GM12873 (cell line): Measurements from ENCODE around the gene BMPR1B.

Experiments used
- TF ChIP-seq, protein P1 (sequence below): IDR thresholded peaks from 2 replicates; pipeline ENCODE4 v1.5.1; 2012; ENCODE audit warnings: low read depth, mild to moderate bottlenecking, moderate library complexity, low read length, control low read depth; ENCODE audit not compliant: insufficient read depth; ENCODE audit errors: missing control alignments

BMPR1B gene

DNA sequence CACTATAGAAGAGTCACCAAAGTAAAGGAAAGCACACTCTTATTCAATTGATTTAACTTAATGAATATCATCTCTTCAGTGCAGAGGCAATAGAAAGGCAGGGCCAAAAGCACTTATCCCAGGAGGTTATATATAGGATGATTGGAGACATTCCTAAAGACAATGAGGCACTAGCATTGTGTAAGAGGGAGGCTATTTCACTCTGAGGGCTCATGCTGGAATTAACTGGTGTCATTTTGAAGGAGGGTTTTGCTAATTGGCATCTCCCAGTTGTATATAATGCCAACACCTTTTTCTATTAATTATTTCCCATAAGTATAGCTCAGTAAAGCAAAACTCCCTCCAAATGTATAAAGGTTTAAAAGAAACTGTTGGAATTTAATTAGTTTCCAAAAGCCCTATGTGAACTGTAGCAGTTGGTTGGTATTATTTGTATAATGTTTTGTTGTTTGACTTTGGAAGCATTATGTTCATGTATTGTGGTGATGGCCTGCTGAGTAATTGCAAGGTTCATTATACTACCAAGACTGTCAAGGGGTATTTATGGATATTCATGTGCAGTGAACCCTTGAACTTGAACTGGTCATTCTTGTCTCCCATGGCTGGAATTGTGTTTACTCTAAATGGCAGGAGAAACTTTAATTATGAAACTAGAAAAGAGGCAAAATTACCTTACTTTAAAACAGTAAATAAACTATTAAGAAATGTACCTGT lies 270.3 kb downstream of the BMPR1B start:
- TF ChIP-seq, protein P1, sequence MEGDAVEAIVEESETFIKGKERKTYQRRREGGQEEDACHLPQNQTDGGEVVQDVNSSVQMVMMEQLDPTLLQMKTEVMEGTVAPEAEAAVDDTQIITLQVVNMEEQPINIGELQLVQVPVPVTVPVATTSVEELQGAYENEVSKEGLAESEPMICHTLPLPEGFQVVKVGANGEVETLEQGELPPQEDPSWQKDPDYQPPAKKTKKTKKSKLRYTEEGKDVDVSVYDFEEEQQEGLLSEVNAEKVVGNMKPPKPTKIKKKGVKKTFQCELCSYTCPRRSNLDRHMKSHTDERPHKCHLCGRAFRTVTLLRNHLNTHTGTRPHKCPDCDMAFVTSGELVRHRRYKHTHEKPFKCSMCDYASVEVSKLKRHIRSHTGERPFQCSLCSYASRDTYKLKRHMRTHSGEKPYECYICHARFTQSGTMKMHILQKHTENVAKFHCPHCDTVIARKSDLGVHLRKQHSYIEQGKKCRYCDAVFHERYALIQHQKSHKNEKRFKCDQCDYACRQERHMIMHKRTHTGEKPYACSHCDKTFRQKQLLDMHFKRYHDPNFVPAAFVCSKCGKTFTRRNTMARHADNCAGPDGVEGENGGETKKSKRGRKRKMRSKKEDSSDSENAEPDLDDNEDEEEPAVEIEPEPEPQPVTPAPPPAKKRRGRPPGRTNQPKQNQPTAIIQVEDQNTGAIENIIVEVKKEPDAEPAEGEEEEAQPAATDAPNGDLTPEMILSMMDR: no peak

DNA sequence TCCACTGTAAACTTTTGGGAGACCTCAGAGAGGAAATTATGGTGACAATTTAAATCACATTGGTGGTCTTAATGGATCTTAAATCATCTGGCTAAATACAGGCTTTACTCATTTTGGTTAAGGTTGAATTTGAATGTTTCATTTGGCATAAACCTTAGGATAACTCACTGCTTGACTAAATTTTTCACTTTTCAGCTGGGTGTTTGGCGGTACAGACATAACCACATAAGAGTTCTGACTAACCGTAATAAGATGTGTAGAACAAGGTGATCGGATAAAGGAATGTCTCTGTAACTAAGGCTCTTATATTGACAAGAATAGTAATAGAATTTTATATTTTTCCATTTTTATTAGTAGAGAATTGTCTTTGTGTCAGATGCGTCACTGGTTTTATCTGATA lies 281.0 kb downstream of the BMPR1B start:
- TF ChIP-seq, protein P1: no peak

DNA sequence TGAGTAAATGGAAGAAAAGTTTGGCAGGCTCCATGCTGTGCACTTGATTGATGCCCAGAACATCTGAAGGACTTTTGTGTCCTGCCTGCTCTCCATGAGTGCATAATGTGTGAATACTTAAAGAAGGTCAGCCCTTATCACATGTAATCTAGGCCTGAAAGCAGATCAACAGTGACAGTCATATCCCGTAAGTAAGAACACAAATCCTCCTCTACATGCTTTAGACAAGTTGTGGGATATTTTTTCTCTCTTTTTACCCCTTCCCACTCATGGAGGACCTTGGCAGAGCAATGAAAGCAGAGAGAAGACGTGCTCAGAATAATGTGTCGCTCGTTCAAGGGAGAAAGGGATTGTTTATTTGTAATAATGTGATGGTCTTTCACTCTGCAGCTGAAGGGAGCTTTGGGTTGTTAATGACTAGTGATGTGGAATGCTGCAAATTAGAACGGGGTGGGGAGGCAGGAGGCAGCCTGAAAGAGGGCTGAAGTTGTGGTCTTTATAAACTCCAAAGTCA lies 286.6 kb downstream of the BMPR1B start:
- TF ChIP-seq, protein P1: no peak

DNA sequence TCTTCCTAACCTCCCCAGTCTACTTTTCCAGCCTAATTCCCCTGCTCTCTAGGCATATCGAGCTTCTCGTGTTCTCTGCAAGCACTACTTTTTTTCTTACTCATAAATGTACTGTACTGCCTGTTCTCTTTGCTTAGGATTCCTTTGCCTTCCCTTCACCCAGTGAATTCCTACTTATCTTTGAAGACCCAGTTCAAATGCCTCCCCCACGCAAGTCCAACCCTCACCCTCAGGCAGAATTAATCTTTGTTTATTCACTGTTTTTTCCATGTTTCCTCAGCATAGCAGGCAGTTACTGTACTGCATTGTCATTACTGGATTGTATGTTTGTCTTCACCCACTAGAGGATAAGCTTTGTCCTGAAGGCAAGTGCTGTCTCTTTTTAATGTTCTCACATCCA lies 287.7 kb downstream of the BMPR1B start:
- TF ChIP-seq, protein P1: no peak

DNA sequence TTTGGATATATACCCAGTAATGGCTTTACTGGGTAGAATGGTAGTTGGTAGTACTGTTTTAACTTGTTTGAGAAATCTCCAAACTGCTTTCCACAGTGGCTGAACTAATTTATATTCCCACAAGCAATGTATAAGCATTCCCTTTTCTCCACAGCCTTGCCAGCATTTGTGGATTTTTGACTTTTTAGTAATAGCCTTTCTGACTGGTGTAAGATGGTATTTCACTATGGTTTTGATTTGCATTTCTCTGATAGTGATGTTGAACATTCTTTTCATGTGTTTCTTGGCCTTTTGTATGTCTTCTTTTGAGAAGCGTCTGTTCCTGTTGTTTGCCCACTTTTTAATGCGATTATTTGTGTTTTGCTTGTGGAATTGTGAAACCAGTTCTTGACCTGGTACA lies 290.5 kb downstream of the BMPR1B start:
- TF ChIP-seq, protein P1: no peak

DNA sequence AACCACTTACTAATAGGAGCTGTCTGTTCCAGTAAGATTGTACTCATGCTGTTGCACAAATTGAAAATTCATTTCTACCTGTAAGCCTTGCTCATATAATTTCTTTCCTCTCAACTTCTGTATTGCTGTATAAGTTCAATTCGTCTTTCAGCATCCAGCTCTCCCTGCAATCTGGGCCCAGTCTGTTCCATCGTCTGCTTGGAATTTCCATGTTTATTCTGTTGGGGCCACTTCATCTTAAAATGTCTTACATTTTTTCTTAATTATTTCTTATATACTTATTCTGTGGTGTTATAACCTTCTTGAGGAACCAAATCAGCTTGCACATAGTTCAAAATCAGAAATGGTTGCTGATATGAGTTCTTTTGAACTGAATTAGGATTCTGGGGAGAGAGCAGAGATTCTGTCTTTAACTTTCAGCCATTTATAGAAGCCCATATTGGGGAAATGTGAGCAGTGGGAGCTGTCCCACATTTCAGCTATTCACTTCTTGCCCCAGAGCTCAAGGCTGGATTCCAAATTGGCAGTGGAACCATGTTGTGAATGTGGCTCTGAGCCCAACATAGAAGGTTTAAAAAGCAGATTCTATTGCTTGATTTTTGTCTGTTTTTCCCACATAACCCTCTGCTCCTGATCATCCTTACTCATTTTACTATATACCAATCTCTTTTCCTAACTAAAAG lies 291.9 kb downstream of the BMPR1B start:
- TF ChIP-seq, protein P1: no peak

DNA sequence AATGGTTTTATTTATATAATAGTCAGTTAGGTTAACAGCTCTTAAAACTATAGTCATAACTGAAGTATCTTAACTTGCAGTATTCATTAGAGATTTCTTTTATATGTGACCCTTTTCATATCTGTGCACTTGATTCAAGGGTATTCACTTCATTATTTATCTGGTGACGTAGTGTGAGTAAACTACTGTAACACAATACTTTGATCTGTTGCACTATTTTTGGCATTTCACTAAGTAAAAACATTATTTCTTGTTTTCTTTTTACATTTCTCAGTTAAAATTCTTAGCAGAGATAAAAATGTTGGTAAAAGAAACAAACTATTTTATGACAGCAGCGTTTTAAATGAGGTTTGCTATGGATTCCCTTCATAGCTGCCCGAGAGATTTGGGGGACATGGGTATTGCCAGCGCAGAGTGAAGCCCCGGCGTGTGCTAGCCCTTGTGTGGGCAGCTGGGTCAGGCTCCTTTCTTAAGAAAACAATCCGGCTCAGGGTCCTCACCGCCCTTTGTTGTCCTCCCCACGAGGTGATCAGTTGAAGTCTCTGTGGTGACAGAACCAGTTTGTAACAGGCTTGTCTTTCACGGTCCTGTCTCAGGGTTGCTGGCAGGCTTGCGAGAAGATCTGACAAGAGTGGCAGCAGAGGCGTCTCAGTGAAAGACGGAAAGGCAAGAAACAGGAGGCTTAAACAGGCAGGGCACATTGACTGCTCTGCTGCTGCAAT lies 293.4 kb downstream of the BMPR1B start:
- TF ChIP-seq, protein P1: no peak
